Measurements from ENCODE around the gene NKTR. TPM values are rescaled to one million over a fixed set of nuclear protein-coding genes. Genes with fewer than 3 reads are reported as not detected.

NKTR gene
- total and polyA plus RNA-seq, 9 of the 15 experiments (the other 6 are each of a cell fraction or from before 2014, with no cell fraction given): 19.7 to 123 (median 92.6) TPM

- TF ChIP-seq ILF3 (IDR thresholded peaks at IDR 0.05; ENCODE audit: borderline replicate concordance) (no peak), ZNF224 (CRISPR knock-in tag; IDR thresholded peaks at IDR 0.05) (no peak), BCLAF1 (IDR thresholded peaks at IDR 0.05; ENCODE audit: borderline replicate concordance in 1 of 2, control insufficient read depth in 1 of 2, low read depth in 2 of 2, low read length in 1 of 2) (no peak), SLC30A9 (CRISPR knock-in tag; IDR thresholded peaks at IDR 0.05) (no peak), ZNF134 (CRISPR knock-in tag; conservative IDR thresholded peaks at IDR 0.05) (no peak), ETV1 (tag; conservative IDR thresholded peaks at IDR 0.05; ENCODE audit: low read depth) (no peak), ZBTB26 (CRISPR knock-in tag; IDR thresholded peaks at IDR 0.05) (no peak), FOXA1 (IDR thresholded peaks at IDR 0.05; ENCODE audit: borderline replicate concordance) (no peak), RBFOX2 (IDR thresholded peaks at IDR 0.05; ENCODE audit: low read depth, low read length) (peak; percentile 14; the same call in 1 of the 2 replicates), ZBTB5 (IDR thresholded peaks at IDR 0.05) (no peak), DEAF1 (CRISPR knock-in tag; IDR thresholded peaks at IDR 0.05) (no peak), POLR2B (IDR thresholded peaks at IDR 0.05; ENCODE audit: low read depth, partially characterized antibody) (no peak), RHOXF2B (CRISPR knock-in tag; conservative IDR thresholded peaks at IDR 0.05) (no peak), ZNF3 (CRISPR knock-in tag; IDR thresholded peaks at IDR 0.05) (no peak), THRAP3 (IDR thresholded peaks at IDR 0.05; ENCODE audit: borderline replicate concordance) (no peak; the same call in 1 of the 2 replicates), PTBP1 (IDR thresholded peaks at IDR 0.05; ENCODE audit: low read depth, low read length) (no peak), ZNF644 (tag; IDR thresholded peaks at IDR 0.05; ENCODE audit: low read depth) (no peak), MTF1 (CRISPR knock-in tag; IDR thresholded peaks at IDR 0.05; ENCODE audit: borderline replicate concordance) (no peak), POLR2AphosphoS2 (IDR thresholded peaks at IDR 0.05; ENCODE audit: low read length) (no peak), POLR2A (conservative IDR thresholded peaks at IDR 0.05) (no peak)
These were observed 5.2 kb downstream of the NKTR start (continued) for GRCh38 chr3:42605546-42606173.

All from K562 (cell line).